ENCODE measurements around the gene TRNAU1AP.

Gene TRNAU1AP

GRCh38 chr1:28606771-28607170, 53.9 kb downstream of the TRNAU1AP start:
- Mint-ChIP-seq H3K36me3 (ENCODE audit: insufficient read depth) (peaks cover 32% of the 10 kb centered on the region), H3K27me3 (no peaks in the 10 kb centered on the region), H3K4me3 (no peak overlapping the region), H3K9me3 (no peaks in the 10 kb centered on the region), H3K4me1 (no peaks in the 10 kb centered on the region), H3K27ac (ENCODE audit: low read depth) (no peak overlapping the region)
- DNase-seq (ENCODE audit: low spot score in 2 of 2) (no peak), ATAC-seq (replicated peaks; ENCODE audit: extremely low read depth, poor library complexity, severe bottlenecking) (no peak)

DNA sequence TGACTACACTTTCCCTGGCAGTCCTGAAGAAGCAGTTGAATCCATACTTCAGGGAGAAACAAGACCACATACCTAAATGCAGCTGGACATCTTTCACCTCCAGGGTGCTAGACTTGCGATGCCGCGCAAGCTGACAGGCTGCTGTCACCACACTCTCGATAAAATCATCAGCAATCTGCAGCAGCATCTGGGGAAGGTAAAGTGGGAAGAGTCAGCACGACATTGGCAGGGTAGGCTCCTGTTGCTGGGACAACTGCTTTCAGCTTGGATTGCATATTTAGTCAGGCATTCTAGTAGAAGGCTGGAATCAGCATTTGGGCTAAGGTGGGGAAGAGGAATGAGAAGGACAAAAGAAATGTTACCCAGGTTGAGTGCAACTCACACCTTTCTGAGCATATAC, 60.3 kb downstream of the TRNAU1AP start:
- Mint-ChIP-seq H3K36me3 (ENCODE audit: insufficient read depth) (peaks cover 34% of the 10 kb centered on the region), H3K27me3 (no peaks in the 10 kb centered on the region), H3K4me3 (no peak overlapping the region), H3K4me1 (no peaks in the 10 kb centered on the region), H3K9me3 (no peaks in the 10 kb centered on the region), H3K27ac (ENCODE audit: low read depth) (no peak overlapping the region)
- ATAC-seq (replicated peaks; ENCODE audit: extremely low read depth, poor library complexity, severe bottlenecking) = no peak
- DNase-seq (ENCODE audit: low spot score in 2 of 2) = no peak
